HG03103 (cell line): Measurements from ENCODE around the gene RPS18.

Experiments
- ATAC-seq: cut with Tn5 transposase; IDR thresholded peaks from one replicate; pipeline ENCODE4 v1.9.1; 2021; ENCODE audit warnings: low read depth; ENCODE audit not compliant: unreplicated experiment

RPS18 gene

GRCh38 chr6:33313105-33313708, 41.3 kb downstream of the RPS18 start:
- no peak for ATAC-seq

GRCh38 chr6:33313709-33314514, 42.0 kb downstream of the RPS18 start, which contains the start of gene TAPBP:
Gene TAPBP (minus strand): TSS chr6:33314078. CDS start chr6:33314041, 37 bp downstream.
- ATAC-seq = no peak

GRCh38 chr6:33314515-33314942, 42.7 kb downstream of the RPS18 start:
- no peak for ATAC-seq

GRCh38 chr6:33314943-33315792, 43.3 kb downstream of the RPS18 start:
- no peak for ATAC-seq

- no peak for ATAC-seq
Observed at GRCh38 chr6:33315793-33316602, 44.1 kb downstream of the RPS18 start.

- no peak for ATAC-seq
Observed at GRCh38 chr6:33316603-33317418, 44.9 kb downstream of the RPS18 start.

- ATAC-seq = no peak
Observed at GRCh38 chr6:33317419-33317668, 45.5 kb downstream of the RPS18 start.

- peak; percentile 40 for ATAC-seq
Observed at GRCh38 chr6:33317669-33318425, 46.0 kb downstream of the RPS18 start, which contains the start of gene ZBTB22. Gene ZBTB22 (minus strand): TSS chr6:33317744. CDS start chr6:33316916, 828 bp downstream.

GRCh38 chr6:33318426-33319073, 46.7 kb downstream of the RPS18 start:
- ATAC-seq = no peak

- ATAC-seq = no peak
Observed at GRCh38 chr6:33319939-33320314, 48.1 kb downstream of the RPS18 start.

GRCh38 chr6:33320315-33321181, 48.7 kb downstream of the RPS18 start:
- no peak for ATAC-seq

- no peak for ATAC-seq
Observed at GRCh38 chr6:33321227-33321626, 49.4 kb downstream of the RPS18 start.

- no peak for ATAC-seq
Observed at GRCh38 chr6:33323623-33323948, 51.7 kb downstream of the RPS18 start.

- no peak for ATAC-seq
Observed at GRCh38 chr6:33324125-33324524, 52.2 kb downstream of the RPS18 start.
